Urinary bladder (tissue), 4 donors: ENCODE data around the gene LRRIQ1. TPM values are rescaled to one million over a fixed set of nuclear protein-coding genes. Genes with fewer than 3 reads are reported as not detected.
"Not testable (repeated sequence)": the region's sequence is repeated elsewhere in the genome, so short reads cannot be mapped to it uniquely, and the experiment has no call there.

Experiments used
- DNase-seq: peaks from one replicate; pipeline ENCODE4 v3.0.0-alpha.2; 2015; ENCODE audit errors: extremely low spot score
- H3K27ac ChIP-seq: one replicate; pipeline ENCODE4 v1.5.1; 2013; ENCODE audit warnings: low read depth, mild to moderate bottlenecking, moderate library complexity
- H3K36me3 ChIP-seq: one replicate; pipeline ENCODE4 v1.6.1; 2013; ENCODE audit warnings: mild to moderate bottlenecking, moderate library complexity; ENCODE audit not compliant: insufficient read depth
- H3K4me1 ChIP-seq: one replicate; pipeline ENCODE4 v1.6.1; 2013; ENCODE audit warnings: mild to moderate bottlenecking, moderate library complexity; ENCODE audit not compliant: insufficient read depth
- H3K4me3 ChIP-seq: one replicate; pipeline ENCODE4 v1.5.1; 2013; ENCODE audit warnings: low read depth, low read length
- WGBS: extraction: QIAGEN DNeasy Blood & Tissue Kit; methylation state at CpG from one replicate; pipeline ENCODE4 v1.1.7; 2013; 5-methylcytosine and 5-hydroxymethylcytosine counted together
- polyA plus RNA-seq: library from polyadenylated mRNA; stranded (reverse); fragments of 200-250 nt; gene quantifications from one replicate; pipeline ENCODE4 v1.2.3, GENCODE V29; 2013
- total RNA-seq: library from RNA; depleted of rRNA; stranded (reverse); fragments of >200 nt; gene quantifications from one replicate; pipeline ENCODE4 v1.2.3, GENCODE V29; 2014
- donor health status: healthy with polysubstance abuse.
- donor health status: healthy.

Gene LRRIQ1
- total and polyA plus RNA-seq, 2 donors, result 0.10 to 0.79 TPM

DNA sequence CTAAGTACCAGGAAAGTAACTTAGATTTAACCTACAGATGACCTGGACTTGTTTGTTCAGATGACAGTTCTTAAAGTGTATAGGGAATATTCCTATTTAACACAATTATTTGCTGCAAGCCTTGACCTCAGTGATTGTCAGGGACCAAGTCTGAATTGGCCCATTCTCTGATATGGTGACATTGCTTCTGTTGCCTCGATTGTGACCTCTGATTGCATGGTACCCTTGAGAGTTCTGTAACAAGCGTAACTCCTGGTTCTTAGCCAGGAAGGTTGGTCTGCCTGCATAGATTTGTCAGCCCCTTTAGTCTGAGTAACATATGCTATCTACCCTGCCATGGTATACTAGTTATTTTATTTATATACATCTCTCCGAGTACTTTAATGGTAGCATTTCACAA is 150.1 kb downstream of the LRRIQ1 start:
- WGBS, result 67% methylated on average over 3 of the region's 3 CpGs
- no peak overlapping the region for H3K4me3 ChIP-seq
- no peaks in the 10 kb centered on the region for H3K4me1 ChIP-seq
- no peaks in the 10 kb centered on the region for H3K36me3 ChIP-seq
- H3K27ac ChIP-seq, result no peak overlapping the region
- no peak for DNase-seq

GRCh38 chr12:85188619-85189018 is 152.5 kb downstream of the LRRIQ1 start:
- H3K27ac ChIP-seq, result no peak overlapping the region
- no peaks in the 10 kb centered on the region for H3K36me3 ChIP-seq
- no peaks in the 10 kb centered on the region for H3K4me1 ChIP-seq
- WGBS, result 47% methylated on average over 3 of the region's 3 CpGs
- no peak for DNase-seq
- no peak overlapping the region for H3K4me3 ChIP-seq

- H3K27ac ChIP-seq, result no peak overlapping the region
- no peaks in the 10 kb centered on the region for H3K4me1 ChIP-seq
- 52% methylated on average over 2 of the region's 2 CpGs for WGBS
- no peak for DNase-seq
- no peaks in the 10 kb centered on the region for H3K36me3 ChIP-seq
- no peak overlapping the region for H3K4me3 ChIP-seq
These were observed 154.6 kb downstream of the LRRIQ1 start for GRCh38 chr12:85190728-85191127.

DNA sequence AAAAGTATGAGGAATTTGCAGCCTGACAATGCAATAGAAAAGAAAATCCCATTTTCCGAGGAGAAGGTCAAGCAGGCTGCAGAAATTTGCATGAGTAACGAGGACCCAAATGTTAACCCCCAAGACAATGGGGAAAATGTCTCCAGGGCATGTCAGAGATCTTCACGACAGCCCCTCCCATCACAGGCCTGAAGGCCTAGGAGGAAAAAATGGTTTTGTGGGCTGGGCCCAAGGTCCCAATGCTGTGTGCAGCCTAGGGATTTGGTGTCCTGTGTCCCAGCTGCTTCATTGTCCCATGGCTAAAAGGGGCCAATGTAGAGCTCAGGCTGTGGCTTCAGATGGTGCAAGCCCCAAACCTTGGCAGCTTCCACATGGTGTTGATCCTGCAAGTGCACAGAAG is 167.7 kb downstream of the LRRIQ1 start:
- not testable (repeated sequence) for H3K27ac ChIP-seq, H3K4me1 ChIP-seq, H3K4me3 ChIP-seq, DNase-seq, H3K36me3 ChIP-seq
- 82% methylated on average over 3 of the region's 3 CpGs for WGBS

DNA sequence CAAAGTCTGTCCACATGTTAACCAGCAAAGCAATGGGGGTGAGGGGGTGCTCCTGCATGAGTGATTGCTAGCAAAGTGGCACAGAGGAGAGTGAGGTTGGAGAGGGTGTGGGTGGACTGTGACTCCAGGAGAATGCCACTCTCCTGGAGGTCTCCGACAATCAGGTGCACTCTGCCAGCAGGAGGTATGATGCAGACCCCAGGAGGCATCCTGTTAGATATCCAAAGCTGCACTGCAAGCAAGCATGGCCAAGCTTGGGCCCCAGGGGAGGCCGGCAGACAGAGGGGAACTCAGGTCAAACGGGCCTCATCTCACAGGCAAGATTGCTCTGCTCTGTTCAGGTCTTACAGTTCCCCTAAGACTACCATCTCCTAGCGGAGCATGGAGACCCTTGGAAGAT is 170.4 kb downstream of the LRRIQ1 start:
- no peaks in the 10 kb centered on the region for H3K36me3 ChIP-seq
- no peak overlapping the region for H3K4me3 ChIP-seq
- no peaks in the 10 kb centered on the region for H3K4me1 ChIP-seq
- 90% methylated on average over 4 of the region's 4 CpGs for WGBS
- DNase-seq, result no peak
- no peak overlapping the region for H3K27ac ChIP-seq

- WGBS, result 95% methylated on average over 1 of the region's 1 CpG
- not testable (repeated sequence) for H3K4me3 ChIP-seq, H3K4me1 ChIP-seq, H3K27ac ChIP-seq, H3K36me3 ChIP-seq, DNase-seq
These were observed 188.2 kb downstream of the LRRIQ1 start for GRCh38 chr12:85224339-85224738.

DNA sequence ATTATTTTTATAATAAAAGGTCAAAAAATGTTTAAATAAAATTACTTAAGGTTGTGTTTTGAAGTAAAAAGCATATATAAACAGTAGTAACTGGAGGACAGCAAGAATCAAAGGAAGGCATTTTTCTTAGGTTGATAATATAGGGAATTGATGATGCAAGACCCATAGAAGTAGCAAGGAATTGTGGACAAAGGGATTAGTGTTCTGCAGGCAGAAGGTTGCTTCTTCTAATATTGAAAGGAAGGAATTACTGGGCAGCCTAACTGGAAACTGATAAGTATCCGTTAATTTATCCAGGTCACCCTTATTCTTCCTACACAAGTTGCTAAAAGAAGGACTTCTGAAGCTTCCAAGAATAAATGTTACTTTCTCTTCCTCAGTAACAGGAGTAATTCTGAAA is 189.3 kb downstream of the LRRIQ1 start:
- Histone ChIP-seq H3K4me1 (no peaks in the 10 kb centered on the region), H3K4me3 (no peak overlapping the region), H3K27ac (no peak overlapping the region), H3K36me3 (no peaks in the 10 kb centered on the region)
- DNase-seq, result no peak
- WGBS, result 82% methylated on average over 1 of the region's 1 CpG

DNA sequence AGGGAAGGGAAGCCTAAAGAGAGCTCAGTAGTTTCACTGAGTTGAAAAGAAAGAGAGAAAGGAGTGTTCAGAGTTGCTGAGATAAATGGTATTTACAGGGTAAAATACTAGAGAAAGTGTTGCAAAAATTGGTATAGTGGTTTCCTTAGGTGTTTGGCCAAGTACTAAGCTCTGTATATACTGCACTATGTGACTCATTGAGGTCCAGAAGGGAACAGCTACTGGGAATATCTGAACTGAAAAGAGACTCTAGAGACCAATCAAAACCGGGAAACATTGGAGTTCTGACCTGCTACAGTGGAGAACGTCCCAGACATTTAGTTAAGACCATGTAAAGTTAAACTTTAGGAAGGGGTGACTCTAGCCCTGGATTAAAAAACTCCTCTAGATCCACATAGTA is 201.2 kb downstream of the LRRIQ1 start:
- WGBS, result 22% methylated on average over 2 of the region's 2 CpGs
- H3K27ac ChIP-seq, result no peak overlapping the region
- no peak overlapping the region for H3K4me3 ChIP-seq

GRCh38 chr12:85244561-85244960 is 208.4 kb downstream of the LRRIQ1 start:
- no peaks in the 10 kb centered on the region for H3K36me3 ChIP-seq
- WGBS, result 30% methylated on average over 3 of the region's 3 CpGs
- no peak overlapping the region for H3K27ac ChIP-seq
- H3K4me3 ChIP-seq, result no peak overlapping the region
- no peaks in the 10 kb centered on the region for H3K4me1 ChIP-seq
- no peak for DNase-seq

More for the DNA sequence above, 201.2 kb downstream of the LRRIQ1 start:
- no peaks in the 10 kb centered on the region for H3K36me3 ChIP-seq
- no peaks in the 10 kb centered on the region for H3K4me1 ChIP-seq
- DNase-seq, result no peak

DNA sequence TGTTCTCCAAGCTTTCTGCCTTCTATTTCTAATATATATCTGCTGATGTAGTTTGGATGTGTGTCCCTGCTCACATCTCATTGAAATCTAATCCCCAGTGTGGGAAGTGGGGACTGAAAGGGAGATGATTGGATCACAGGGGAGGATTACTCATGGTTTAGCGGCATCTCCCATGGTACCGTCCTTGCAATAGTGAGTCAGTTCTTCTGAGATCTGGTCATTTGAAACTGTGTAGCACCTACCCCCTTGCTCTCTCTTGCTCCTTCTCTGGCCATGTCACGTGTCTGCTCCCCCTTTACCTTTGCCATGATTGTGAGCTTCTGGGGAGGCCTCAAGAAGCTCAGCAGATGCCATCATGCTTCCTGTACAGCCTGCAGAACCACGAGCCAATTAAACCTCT is 217.7 kb downstream of the LRRIQ1 start:
- Histone ChIP-seq H3K4me3 (no peak overlapping the region), H3K4me1 (no peaks in the 10 kb centered on the region), H3K36me3 (no peaks in the 10 kb centered on the region), H3K27ac (no peak overlapping the region)
- 56% methylated on average over 4 of the region's 4 CpGs for WGBS
- DNase-seq, result no peak

DNA sequence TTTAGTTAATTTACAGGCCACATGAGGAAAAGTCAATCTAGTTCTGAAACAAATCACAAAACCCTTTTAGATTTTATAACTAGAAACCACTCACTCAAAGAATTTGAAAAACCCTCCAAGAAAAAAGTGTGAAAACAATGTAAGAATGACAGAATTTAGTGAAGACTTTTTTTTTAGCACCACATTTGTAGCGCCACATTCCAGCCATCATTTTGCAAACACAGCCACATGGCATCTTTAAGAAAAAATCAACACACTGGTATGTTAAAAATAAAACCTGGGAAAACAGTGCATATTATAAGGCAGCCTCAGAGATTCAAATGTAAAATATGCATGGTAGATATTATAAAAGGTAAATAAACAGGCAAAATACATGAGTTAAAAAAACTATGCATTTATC is 221.5 kb downstream of the LRRIQ1 start:
- H3K4me3 ChIP-seq, result no peak overlapping the region
- no peak for DNase-seq
- 92% methylated on average over 1 of the region's 1 CpG for WGBS
- H3K27ac ChIP-seq, result no peak overlapping the region
- H3K36me3 ChIP-seq, result no peaks in the 10 kb centered on the region
- H3K4me1 ChIP-seq, result no peaks in the 10 kb centered on the region

DNA sequence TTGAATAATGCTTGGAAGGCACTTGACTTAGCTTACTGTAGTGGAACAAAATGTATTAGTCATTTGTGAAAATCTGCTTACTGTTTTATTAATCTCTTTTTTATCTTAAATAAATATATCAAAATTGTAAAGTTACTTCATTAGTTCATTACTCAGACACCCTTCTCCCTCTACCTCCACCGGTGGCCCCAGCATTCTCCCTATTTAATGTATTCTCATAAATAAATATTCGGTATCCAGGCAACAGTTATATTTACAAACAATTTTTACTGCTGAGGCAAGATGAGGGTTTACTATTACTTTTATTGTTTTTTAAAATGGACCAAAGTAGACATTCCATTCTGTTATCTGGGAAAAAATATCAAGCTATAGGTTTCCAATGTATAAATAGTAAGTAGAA is 224.3 kb downstream of the LRRIQ1 start:
- no peak overlapping the region for H3K27ac ChIP-seq
- DNase-seq, result no peak
- H3K4me1 ChIP-seq, result no peaks in the 10 kb centered on the region
- H3K36me3 ChIP-seq, result no peaks in the 10 kb centered on the region
- no peak overlapping the region for H3K4me3 ChIP-seq
- 74% methylated on average over 2 of the region's 2 CpGs for WGBS

GRCh38 chr12:85260896-85261295 is 224.7 kb downstream of the LRRIQ1 start:
- H3K36me3 ChIP-seq, result no peaks in the 10 kb centered on the region
- no peak overlapping the region for H3K4me3 ChIP-seq
- H3K27ac ChIP-seq, result no peak overlapping the region
- H3K4me1 ChIP-seq, result no peaks in the 10 kb centered on the region
- DNase-seq, result no peak
- WGBS, result 58% methylated on average over 3 of the region's 3 CpGs

- H3K4me1 ChIP-seq, result no peaks in the 10 kb centered on the region
- WGBS, result 62% methylated on average over 4 of the region's 4 CpGs
These were observed 230.2 kb downstream of the LRRIQ1 start for GRCh38 chr12:85266356-85266755.

More at GRCh38 chr12:85266356-85266755, 230.2 kb downstream of the LRRIQ1 start:
- no peaks in the 10 kb centered on the region for H3K36me3 ChIP-seq
- DNase-seq, result no peak
- no peak overlapping the region for H3K27ac ChIP-seq
- H3K4me3 ChIP-seq, result no peak overlapping the region
